ENCODE results near the gene NXPH4.

The NXPH4 gene

DNA sequence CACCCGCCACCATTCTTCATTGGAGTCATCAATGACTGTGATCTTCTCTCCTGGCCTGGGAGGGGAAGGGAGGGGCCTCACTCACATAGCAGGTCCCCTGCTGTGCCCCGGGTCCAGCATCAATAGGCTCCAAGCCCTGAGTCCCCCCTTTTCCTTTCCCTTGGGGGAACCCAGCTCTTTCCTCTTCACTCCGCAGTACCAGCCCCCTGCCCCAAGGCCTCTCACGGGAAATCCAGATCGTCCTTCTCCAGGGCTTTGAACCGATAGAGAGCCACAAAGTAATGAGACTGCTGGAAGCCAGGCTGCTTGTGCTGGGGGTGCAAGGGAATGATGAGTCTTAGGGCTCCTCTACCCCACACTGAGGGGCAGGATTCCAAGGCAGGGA lies 27.7 kb downstream of the NXPH4 start:
- DNase-seq: no peak

DNA sequence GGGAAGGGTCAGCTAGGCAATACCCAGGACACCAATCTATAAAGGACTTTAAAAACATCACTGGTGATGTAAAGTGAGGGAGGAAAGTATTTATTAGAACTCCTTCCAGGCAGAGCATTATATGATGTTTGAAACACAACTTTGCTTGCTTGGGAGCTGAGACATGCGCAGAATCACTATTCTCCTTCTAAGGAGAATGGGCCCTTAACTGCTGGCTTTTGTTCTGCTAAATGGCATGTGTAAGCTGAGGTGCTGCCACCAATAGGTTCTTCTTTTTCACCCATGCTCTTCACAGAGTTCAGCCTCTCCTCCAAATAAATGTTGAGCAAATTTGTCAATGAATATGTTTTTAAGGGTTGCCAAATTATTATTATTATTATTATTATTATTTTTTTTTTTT lies 30.4 kb downstream of the NXPH4 start:
- no peak for DNase-seq

DNA sequence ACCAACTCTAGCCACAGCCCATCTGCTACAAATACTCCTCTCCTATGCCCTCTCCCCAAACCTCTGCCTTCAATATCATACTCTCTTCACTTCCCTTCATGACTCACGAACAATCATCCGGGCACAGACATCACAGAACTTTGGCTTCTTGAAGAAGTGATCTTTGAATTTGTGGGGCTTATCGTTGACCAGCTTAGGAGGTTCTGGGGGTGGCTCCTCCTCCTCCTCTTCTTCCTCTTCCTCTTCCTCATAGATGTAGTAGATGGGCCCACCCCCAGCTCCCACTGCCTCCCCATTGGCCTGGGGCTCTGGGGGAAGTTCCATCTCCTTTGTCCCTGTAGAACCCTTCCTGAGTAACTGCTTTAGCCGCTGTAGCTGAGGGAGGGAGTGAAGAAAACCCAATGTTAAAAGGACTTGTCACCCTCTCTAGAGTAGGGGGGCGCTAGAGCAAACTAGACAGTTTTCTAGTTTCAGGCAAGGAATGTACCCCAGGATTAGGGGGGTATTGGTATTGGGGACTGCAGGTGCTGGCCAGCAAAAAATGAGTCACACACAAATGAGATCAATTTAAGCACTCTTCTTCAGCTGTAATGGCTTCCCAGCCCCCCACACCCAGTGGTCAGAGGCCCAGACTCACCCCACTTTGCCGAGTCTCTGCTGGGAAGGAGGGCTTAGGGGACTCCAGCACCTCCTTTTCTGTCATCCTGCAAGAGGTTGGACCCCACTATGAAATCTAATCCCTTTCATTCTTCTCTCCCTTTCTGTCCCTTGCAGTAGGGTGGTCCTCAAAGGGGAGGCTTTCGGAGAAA lies 32.5 kb downstream of the NXPH4 start:
- DNase-seq: no peak

DNA sequence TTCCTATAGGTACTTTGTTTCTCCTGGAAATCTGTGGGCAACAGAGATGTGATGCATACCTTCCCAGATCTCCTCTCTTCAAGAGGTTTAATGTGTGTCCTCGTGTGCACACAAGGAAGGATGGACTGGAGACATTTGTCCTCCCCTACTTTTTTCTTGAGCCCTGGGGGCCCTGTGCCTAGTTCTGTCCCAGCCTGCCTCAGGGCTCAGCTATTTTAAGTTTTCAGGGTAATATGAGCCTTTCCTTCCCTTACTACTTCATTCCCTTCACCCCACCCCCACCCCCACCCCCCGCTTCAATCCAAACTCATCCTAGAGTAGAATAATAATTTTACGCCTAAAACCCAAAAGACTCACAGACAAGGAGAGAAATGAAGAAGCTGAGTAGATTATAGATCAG lies 33.9 kb downstream of the NXPH4 start:
- DNase-seq: no peak

DNA sequence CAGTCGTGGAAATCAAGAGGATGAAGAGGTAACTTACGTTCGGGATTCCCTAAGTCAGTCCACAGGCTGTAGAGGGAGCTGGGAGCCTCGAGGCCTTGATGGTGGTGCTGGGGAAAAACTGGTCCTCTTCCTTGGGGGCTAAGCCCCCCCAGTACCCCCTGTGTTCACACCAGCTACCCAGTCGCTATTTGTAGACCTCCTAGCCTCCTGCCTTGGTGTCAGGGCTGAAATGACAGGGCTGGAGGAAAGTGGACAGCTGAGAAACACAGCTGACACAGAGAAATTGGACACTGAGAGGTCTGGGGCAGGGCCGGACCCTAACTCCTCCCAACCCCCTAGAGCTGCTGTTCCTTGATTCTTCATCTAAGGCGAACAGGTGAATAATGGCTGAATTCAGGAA lies 34.4 kb downstream of the NXPH4 start, which contains the start of gene STAC3:
Gene STAC3 (minus strand): TSS at position 232 of the 400 bp plus-strand sequence. CDS start 1,551 bp downstream, outside the sequence.
- no peak for DNase-seq

DNA sequence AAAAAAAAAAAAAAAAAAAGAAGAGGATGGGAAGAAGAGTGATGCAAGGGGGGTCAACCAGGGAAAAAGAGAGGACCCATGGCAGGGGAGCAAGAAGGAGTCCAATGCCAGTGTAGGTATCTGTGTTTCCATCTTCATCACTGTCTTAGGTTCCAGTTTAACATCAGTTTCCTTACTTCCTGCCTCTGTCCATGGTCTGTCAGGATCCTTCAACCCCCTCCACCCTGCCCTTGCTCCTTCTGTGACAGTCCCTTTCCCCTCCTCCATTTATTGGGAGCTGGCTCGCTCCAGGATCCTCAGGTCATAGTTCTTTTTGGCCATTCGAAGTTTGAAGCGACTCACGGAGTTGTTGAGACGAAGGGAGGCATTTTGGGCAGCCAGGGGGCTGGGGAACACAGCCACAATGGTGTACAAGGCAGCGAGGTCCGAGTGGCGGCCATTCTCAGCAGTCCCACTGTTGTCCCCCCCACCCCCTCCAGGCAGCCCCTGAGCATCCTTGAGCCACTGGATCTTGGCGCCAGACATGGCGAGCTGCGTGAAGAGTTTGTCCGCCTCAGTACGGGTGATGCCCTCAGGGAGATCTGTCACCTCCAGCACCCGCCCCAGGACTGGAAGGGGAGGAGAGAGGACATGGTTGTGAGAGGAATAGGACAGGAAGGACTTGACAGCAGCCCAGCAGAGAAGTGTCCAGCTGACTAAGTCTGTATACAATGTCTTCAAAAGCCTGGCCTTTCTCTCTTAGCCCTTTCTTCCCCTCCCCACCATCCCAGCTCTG lies 38.1 kb downstream of the NXPH4 start:
- no peak for DNase-seq

DNA sequence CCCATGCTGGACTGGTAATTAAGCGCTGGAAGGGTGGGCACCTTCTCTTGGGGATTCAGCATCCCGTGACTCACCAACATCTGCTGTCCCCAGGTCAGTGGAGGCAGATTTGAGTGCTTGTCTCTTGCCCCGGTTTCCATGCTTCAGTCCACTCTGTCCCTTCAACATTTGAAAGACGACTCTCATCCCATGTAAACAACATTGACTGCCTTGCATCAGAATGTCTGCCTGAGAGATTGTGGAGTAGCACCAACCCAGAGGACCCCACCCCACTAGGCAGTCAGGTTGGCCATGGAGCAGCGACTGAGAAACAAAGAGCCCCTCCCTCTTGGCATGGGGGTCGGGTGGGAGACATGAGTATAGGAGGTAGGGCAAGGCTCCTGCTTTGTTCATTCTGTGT lies 39.3 kb downstream of the NXPH4 start:
- DNase-seq: no peak

DNA sequence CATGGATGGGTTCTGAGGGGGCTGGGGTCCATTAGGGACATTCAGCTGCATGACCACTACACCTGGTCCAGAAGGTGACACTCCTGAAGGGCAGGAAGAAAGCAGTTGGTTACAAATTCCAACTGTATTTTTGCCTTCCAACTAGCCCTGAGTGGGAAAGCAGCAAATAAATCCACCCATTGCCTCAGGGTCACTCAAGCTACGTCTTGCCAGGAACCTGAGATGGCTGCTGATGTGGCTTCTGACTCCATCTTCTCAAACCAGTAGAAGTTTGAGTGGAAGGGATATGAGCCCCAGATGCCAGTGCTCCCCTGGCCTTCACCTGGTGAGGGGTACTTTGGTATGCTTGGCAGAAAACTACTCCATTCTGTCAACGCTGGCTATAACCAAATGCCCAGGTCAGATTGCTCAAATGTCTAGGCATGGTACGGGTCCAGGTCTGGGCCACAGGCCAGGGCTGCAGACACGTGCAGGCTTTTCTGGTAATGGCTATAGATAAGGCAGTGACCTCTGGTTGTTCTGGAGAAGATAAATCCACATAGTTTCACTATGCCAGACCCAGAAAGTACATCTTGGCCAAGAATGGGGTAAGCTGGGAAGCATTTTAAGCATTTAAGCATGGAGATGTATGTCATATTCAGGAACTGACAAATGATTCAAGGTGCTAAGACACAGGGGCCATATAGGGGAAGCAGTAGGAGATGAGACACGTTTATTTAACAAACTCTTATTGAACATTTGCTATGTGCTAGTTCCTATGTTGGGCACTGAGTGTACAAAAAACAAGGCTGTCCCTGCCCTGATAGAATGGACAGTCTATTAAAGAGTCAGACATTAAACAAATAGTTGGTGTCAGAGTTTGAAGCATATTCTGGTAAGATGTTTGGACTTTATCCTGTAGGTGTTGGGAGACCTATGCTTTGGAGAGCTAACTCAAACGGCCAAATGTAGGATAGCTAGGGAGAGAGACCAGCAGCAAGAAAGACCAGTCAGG lies 42.7 kb downstream of the NXPH4 start:
- DNase-seq: no peak

DNA sequence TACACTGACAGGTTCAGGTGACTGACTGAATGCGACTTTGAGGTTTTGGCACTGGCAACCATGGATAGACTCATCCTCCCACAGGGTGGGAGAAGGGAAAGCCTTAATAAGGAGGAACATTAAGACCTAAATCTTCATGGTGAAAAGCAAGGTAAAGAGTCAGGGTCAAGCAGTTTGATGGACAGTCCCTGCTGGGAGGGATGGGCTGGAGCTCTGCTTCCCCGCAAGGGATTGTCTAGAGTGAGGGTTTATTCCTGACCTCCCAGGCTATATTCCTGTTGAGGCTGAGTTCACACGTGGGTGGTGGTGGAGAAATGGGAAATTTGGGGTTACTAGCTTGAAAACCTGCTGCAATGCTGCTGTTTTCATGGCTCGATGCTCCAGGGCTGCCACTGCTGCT lies 43.8 kb downstream of the NXPH4 start:
- no peak for DNase-seq

DNA sequence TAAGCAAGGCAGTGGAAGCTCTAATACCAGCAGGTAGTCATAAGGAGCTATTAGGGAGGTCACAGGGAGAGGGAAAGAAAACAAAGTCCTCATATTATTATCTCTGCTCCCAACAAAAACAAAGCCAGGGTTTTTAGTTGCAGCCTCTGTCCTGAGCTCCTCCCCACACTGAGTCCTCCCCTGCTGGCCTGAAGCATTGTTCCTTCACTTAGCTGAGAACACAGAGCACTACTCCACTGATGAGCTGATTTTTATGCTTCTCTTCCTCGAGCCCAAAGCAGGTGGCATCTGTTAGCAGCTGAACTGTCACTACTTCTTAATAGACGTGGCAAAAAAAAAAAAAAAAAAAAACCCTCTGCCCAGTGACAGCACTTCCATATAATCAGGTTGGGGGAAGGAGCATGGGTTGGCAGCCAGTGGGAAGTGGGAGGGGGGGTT lies 44.9 kb downstream of the NXPH4 start:
- peak; percentile 87 for DNase-seq

DNA sequence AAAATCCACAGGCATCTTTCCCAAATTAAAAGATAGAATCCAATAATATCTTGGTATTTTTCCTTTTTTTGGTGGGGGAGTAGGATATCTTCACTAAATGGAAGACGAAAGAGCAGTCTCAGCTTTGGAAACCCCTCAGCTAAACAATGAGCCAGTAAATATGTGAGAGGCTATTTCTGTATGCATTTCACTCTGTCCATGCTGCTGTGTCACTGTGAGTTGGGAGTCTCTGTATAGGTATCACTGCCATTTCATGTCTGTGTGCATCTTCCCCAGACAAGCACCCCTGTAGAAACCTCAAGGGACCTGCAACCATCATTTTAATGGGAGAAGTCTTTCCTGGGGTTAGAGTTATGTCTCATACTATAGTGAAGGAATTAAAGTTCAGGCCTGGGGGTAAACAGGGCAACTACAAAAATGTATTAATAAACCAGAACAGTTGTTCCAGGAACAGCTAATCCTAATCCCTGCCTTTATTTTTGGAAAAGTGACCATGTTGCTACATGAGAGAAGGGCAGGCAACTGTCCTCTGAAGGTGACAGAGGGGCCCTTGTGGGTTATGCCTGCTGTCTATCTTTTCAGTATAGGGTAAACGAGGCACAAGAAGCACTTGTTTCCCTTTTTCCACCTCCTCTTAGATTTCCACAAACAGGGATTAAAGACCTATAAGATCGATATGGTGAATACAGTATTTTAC lies 45.7 kb downstream of the NXPH4 start:
- DNase-seq: no peak

DNA sequence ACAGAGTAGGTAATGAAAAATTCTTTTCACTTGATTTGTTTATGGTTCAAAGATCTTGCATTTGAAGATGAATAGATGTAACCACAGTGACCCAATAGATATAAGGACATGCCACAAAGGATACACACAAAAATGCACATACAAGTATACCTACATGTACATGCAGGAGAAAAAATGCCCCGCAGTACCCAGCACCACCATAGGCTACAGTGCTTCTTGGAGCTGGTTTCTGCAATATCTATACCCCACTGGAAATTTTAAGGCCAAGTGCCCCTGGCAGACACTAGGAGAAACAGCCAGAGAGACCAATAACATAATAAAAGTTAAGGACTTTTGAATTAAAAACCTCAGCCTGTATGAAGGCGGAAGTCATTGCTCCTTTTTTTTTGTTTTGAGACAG lies 46.5 kb downstream of the NXPH4 start:
- DNase-seq: no peak

DNA sequence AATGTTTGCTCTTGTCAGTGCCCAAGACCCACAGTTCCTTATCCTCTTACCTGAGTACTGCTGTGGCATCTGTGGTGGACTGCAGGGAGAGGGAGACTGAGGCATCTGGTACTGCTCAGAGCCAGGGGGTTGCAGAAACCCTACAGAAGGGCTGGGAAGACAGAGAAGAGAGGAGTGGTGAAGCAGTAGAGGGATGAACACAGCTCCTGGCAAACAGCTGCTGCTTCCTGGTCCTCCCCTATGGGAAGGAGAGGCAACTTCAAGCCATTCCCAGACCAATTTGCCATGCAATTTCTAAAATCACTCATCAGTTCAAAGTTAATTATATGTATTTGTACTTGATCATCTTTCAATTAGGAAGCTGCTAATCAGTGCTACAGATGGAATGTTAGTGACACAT lies 50.1 kb downstream of the NXPH4 start:
- no peak for DNase-seq

DNA sequence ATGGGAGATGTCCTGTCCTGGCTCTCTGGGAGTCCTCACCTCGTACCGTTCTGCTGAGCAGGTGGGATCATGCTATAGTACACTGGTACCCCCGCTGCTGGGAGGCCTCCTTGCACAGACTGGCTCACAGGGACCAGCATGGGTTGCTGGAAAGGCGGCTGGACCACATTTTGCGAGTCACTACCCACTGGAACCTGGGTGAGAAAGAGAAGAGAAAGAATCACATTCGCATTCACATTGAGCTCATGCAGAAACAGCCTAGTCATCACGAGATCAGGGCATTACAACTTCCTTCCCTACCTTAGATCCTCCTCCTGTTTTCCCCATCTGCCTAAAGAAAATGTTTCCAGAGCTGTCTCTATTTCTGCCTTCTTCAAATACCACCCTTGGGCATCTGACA lies 51.7 kb downstream of the NXPH4 start:
- DNase-seq: no peak

DNA sequence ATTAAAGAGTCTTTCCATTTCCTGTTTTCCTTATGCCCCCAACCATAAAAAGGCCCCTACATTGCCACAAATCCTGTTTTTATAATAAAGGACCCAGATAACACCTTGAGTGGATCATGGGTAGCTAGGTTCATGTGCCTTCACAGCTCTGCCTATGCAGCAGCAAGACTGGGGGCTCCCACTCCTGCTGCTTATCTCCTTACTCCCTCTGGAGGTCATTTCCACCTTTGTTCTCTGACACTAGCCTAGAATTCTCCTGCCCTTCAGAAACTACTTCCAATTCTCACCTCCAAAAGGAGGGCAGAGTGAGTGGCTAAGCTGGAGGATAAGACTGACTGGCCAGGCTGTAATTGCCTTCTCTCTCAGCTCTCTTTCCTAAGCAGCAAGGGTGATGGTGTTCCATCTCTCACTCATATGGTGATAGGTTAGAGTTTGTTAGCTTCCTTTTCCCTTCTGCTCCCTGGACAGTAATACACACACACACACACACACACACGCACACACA lies 54.4 kb downstream of the NXPH4 start:
- no peak for DNase-seq

DNA sequence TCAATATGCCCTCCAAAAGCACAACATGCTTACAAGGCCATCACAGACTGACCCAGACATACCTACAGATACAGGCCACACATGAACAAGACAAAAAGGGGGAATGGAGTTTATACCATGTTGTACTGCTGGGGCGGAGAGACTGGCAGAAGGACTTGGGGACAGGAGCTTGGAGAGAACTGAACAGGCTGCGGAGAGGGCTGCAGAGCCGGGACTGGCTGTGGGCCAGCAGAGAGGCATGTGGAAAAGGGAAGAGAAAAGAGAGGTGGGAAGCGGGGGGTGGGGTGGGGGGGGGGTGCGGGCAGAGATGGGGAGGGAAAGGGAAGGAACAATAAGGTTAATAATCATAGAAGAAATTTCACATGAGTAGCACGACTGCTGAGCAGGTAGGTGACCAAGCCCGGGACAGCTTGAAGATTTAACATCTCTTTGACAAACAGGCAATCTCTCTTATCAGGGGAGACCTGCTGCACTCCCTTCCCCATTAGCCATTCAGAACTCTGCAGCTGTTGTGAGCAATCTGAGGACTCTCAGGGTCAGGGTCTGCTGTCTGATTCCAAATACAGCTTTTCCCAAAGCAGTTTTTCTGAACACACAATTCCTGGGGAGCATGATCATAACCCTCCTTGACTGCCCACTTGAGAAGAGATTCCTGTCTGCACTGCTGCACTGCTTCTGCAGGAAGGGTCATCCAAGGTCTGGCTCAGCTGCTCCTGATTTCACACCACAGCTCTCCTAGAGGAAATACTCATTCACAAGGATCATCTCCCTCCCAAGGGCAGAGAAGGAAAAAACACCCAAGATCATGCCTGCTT lies 56.0 kb downstream of the NXPH4 start:
- DNase-seq: no peak

DNA sequence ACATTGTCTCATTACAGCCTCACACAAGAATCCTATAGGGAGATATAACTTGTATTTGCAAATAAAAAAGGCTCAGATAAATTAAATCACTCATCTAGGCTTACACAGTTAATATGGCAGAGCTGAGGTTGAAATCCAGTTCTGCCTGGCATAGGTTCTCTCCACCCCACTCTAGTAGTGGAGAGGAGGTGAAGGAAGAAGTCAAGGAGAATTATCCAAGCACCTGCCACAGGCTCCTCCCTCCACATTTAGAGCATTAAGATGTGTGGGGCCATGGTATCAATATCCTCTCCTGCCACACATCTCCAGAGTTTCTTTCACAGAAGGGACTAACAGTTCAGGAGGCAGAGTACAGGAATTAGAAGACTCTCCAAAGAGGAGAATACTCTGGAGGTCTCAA lies 56.9 kb downstream of the NXPH4 start:
- DNase-seq: no peak

Measured in NCI-H748 treated with DMSO at 0.1 percent for 48 hours (cell line).